Mucosa of descending colon (tissue), 3 donors: ENCODE measurements around the gene SYP. TPM values are rescaled to one million over a fixed set of nuclear protein-coding genes. Genes with fewer than 3 reads are reported as not detected.
"Not testable (repeated sequence)": the region's sequence is repeated elsewhere in the genome, so short reads cannot be mapped to it uniquely, and the experiment has no call there.

Experiments used
- ATAC-seq: fragments of 200-7000 bp; cut with Tn5 transposase; one replicate; pipeline ENCODE4 v1.9.1; 2020; ENCODE audit warnings: mild to moderate bottlenecking, moderate library complexity
- DNase-seq, 3 donors: peaks; one replicate each; pipeline ENCODE4 v3.0.0-alpha.2; 2020
- H3K36me3 ChIP-seq: fragments of 200-600 bp; one replicate; pipeline ENCODE4 v1.8.0; 2021; ENCODE audit warnings: low read depth, mild to moderate bottlenecking
- H3K4me1 ChIP-seq: fragments of 200-600 bp; one replicate; pipeline ENCODE4 v1.8.0; 2021; ENCODE audit warnings: low read depth, mild to moderate bottlenecking
- H3K4me3 ChIP-seq: fragments of 200-600 bp; one replicate; pipeline ENCODE4 v1.8.0; 2021; ENCODE audit warnings: mild to moderate bottlenecking
- H3K9me3 ChIP-seq: fragments of 200-600 bp; one replicate; pipeline ENCODE4 v1.8.0; 2021; ENCODE audit warnings: mild to moderate bottlenecking
- intact Hi-C, 2 donors: fragments of 100-400 bp; cut with DNase I in 1 of 2; cut with micrococcal nuclease in 1 of 2; formaldehyde crosslinking; loops; one replicate each; pipeline versions ENCODE4 v1.11.0 to v1.11.1; 2022; cut with DNase I, micrococcal nuclease
- total RNA-seq, 3 donors: library from RNA; stranded (reverse); fragmentation: NEBNext Ultra II Directional in 2 of 3; extraction: Animal tissue kit (Norgen Biotek cat#: 25700) in 2 of 3; gene quantifications; one replicate each; pipeline versions ENCODE4 v1.2.1 to v1.2.4, GENCODE V29; 2021 to 2023
- TF ChIP-seq, protein P1 (sequence below): fragments of 200-600 bp; IDR thresholded peaks from one replicate; pipeline ENCODE4 v1.8.0; 2022; ENCODE audit warnings: antibody characterized with exemption, mild to moderate bottlenecking
- donor health status: DM: no; HTN: no; CAD: no; lungs with moderate emphysema.
- donor health status: DM: no; HTN: no; CAD: no.
- donor health status: DM: no; HTN: yes; CAD: no.

SYP gene
- total RNA-seq, 3 donors from 2014 or later = 4.9 to 14.5 (median 12.2) TPM

DNA sequence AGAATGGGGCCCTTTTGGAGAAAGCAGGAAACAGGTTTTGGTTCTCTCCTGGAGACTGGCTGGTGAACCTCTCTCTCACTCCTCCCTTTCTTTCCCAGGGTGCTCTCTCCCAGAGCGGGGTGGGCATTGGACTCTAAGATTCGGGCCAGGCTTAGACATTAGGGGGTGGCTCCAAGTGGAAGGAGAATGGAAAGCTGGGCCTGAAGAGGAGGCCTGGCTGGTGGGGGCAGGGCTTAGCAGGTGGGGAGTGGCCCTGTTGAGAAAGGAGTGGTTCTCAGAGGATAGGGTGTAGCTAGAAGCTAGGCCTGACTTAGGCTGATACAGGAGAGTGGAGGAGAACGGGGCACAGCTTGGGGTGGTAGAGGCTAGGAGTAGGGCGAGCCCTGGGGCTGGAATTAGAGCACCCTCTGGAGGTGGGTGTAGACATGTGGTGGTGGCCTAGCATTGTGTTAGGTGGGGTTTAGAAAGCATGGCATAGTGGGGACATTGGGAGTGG, 22.6 kb downstream of the SYP start:
- H3K36me3 ChIP-seq = no peaks in the 10 kb centered on the region
- ATAC-seq = peak; percentile 67
- no peaks in the 10 kb centered on the region for H3K9me3 ChIP-seq
- H3K4me3 ChIP-seq = no peak overlapping the region
- intact Hi-C loops = no loop called here
- TF ChIP-seq, protein P1, sequence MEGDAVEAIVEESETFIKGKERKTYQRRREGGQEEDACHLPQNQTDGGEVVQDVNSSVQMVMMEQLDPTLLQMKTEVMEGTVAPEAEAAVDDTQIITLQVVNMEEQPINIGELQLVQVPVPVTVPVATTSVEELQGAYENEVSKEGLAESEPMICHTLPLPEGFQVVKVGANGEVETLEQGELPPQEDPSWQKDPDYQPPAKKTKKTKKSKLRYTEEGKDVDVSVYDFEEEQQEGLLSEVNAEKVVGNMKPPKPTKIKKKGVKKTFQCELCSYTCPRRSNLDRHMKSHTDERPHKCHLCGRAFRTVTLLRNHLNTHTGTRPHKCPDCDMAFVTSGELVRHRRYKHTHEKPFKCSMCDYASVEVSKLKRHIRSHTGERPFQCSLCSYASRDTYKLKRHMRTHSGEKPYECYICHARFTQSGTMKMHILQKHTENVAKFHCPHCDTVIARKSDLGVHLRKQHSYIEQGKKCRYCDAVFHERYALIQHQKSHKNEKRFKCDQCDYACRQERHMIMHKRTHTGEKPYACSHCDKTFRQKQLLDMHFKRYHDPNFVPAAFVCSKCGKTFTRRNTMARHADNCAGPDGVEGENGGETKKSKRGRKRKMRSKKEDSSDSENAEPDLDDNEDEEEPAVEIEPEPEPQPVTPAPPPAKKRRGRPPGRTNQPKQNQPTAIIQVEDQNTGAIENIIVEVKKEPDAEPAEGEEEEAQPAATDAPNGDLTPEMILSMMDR = no peak
- H3K4me1 ChIP-seq = peaks cover 5% of the 10 kb centered on the region
- peak; percentile 58 to 68 (median 59) for DNase-seq

DNA sequence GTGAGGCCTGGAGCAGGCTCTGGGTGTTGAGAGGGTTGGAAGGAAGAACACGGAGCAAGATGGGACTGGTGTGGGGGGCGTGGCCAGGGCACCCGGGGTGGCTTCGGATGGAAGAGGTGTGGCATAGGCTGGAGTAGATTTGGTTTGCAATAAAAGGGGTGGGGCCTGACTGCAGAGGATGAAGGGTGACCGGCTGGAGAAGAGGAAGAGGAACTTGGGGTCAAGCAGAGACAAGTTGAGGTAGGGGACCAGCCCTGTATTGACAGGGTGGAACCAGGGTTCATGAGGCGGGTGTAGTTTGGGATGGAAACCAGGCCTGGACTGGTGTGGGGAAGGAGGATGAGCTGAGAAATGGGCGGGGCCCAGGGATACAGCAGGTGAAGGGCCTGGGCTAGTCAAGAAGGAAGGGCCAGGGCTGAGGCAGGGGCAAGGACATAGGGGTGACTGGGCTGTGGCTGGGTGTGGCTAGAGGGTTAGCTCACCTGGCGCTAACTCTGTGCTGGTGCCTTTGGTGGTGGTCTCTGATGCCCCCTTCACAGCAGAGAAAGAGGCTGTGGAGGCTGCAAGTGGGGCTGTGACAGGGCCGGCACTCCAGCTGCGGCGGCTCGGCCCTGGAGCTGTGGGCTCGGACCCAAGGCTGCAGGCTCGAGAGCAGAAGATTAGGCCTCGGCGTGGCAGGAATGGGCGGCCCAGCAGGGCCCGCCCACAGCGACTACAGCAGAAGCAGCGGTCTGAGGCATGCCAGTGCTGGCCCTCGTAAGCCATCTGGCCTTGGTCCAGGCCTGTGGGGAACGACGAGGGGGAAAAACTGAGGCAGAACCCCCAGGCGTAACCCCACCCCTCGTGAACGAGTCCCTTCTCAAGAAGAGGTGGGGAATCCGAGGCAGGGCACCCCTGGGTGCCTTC, 23.3 kb downstream of the SYP start:
- TF ChIP-seq, protein P1 = no peak
- Histone ChIP-seq H3K9me3 (no peaks in the 10 kb centered on the region), H3K4me1 (peaks cover 5% of the 10 kb centered on the region), H3K36me3 (no peaks in the 10 kb centered on the region), H3K4me3 (no peak overlapping the region)
- ATAC-seq (peak; percentile 52), DNase-seq (peak; percentile 56 to 74 (median 67))
- intact Hi-C loops = no loop called here

DNA sequence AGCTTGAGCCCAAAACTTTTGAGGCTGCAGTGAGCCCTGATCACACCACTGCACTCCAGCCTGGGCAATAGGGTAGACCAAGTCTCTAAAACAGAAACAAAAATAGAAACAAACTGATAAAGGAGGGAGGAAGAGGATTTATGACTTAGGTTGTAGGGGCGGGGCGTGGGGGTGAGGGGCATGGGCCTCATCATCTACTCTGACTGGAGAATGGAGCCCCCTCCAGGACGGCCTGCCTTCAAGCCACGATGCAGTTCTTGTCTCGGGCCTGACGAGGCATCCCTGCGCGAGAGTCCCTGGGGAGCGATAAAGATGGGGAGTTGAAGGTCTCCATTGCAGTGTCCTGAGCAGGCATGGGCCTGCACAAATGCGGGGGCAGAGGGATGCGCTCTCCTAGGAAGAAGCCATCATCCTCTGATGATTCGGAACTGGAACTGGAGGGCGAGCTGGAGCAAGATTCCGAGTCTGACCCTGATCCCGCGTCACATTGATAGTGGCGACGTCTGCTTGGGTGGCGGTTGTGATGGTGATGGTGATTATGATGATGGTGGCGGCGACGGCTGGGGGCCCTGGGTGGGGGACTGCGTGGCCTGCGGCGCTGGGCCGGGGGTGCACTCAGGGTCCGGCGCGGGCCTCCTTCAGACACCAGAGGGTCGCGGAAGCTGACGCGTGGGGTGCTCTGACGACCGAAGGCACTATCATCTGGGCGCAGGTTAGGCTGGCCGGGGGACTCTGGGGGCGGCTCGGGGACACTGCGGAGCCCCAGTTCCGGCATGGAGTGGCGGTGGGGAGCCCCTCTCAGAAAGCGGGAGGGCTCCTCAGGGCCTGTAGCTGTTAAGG, 24.3 kb downstream of the SYP start:
- Histone ChIP-seq H3K4me3 (no peak overlapping the region), H3K36me3 (no peaks in the 10 kb centered on the region), H3K4me1 (peaks cover 5% of the 10 kb centered on the region), H3K9me3 (no peaks in the 10 kb centered on the region)
- intact Hi-C loops = no loop called here
- TF ChIP-seq, protein P1 = no peak
- ATAC-seq (no peak), DNase-seq (no peak)

DNA sequence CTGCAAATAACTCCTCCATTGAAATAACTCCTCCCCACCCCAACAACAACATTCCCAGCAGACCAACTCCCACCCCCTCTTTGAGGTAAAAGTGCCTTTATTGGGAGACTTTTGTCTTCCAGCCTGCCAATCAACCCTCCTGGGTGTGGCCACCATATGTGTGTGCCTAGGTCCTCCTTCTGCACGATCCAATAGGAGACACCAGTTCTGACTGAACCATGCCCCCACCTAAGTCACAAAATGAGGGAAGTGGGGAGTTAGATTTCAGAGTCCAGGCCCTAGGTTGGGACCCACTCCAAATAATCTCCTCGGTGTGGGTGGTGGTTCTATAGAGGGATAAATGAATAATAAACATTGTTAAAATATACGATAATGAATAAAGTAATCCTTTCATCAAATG, 25.3 kb downstream of the SYP start:
- intact Hi-C loops = no loop called here

DNA sequence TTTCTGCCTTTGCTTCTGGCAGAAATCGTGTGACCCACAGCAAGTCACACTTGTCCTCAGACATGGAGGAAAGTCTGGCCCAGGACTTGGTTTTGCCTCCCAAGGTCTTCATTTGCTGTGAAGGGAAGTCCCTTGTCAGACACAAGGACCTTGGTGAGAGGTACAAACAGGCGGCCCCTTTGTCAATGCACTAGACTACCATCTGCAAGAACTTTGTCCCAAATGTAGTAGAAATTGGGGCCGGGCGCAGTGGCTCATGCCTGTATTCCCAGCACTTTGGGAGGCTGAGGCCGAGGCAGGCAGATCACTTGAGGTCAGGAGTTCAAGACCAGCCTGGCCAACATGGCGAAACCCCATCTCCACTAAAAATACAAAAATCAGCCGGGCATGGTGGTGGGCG, 26.4 kb downstream of the SYP start:
- H3K36me3 ChIP-seq, ATAC-seq, H3K4me3 ChIP-seq, DNase-seq, intact Hi-C loops, H3K9me3 ChIP-seq, H3K4me1 ChIP-seq: not testable (repeated sequence)

More for the DNA sequence above, 25.3 kb downstream of the SYP start:
- ATAC-seq (no peak), DNase-seq (no peak)
- Histone ChIP-seq H3K4me1 (peaks cover 5% of the 10 kb centered on the region), H3K9me3 (no peaks in the 10 kb centered on the region), H3K36me3 (no peaks in the 10 kb centered on the region), H3K4me3 (no peak overlapping the region)
- TF ChIP-seq, protein P1 = no peak
